Measurements from ENCODE around the gene ZNF134. TPM values are rescaled to one million over a fixed set of nuclear protein-coding genes. Genes with fewer than 3 reads are reported as not detected.

ZNF134 gene
- total and polyA plus RNA-seq, 9 of the 15 experiments (the other 6 are each of a cell fraction or from before 2014, with no cell fraction given) = 1.3 to 10.0 (median 5.7) TPM

DNA sequence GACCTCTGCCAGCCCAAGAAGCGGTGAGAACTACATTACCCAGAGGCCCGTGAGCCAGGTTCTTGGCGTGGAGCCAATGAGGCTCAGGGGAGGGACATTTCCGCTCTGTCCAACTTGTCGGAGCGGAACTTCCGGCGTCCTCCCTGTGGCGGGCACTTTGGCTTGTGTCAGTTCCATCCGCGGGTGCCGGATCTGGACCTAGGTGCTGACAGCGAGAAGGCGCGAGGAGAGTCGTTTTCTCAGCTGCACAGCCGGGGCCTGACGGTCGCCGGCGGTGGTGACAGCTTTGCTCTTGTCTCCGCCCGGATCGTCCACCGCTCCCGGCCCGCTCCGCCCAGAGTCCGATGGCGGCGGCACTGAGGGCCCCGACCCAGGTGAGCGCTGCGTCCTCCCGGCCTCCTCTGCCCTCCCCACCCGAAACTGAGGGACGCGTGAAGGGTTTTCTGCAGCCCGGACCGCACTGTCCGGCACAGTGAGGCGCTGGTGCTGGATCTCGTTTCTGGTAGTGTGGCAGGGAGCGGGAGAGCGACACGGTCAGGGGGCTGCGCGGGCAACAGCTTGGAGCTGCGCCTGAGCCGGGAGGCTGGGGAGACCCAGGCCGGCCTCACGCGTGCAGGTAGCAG, 14.2 kb upstream of the ZNF134 start, which contains the start of gene ZNF530 (continued):
- peak; percentile 69 for TF ChIP-seq MBD2 (IDR thresholded peaks at IDR 0.05; ENCODE audit: borderline replicate concordance, low read depth)
- peak; percentile 50; the same call in 1 of the 2 replicates for TF ChIP-seq POLR2AphosphoS5 (IDR thresholded peaks at IDR 0.05; ENCODE audit: control insufficient read depth, insufficient read depth, low read depth, low read length)
- TF ChIP-seq HDAC8 (tag; IDR thresholded peaks at IDR 0.05) = no peak
- TF ChIP-seq, protein P1, sequence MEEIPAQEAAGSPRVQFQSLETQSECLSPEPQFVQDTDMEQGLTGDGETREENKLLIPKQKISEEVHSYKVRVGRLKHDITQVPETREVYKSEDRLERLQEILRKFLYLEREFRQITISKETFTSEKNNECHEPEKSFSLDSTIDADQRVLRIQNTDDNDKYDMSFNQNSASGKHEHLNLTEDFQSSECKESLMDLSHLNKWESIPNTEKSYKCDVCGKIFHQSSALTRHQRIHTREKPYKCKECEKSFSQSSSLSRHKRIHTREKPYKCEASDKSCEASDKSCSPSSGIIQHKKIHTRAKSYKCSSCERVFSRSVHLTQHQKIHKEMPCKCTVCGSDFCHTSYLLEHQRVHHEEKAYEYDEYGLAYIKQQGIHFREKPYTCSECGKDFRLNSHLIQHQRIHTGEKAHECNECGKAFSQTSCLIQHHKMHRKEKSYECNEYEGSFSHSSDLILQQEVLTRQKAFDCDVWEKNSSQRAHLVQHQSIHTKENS (CRISPR knock-in tag; IDR thresholded peaks at IDR 0.05) = no peak
- no peak for TF ChIP-seq ZNF408 (CRISPR knock-in tag; IDR thresholded peaks at IDR 0.05; ENCODE audit: low read depth)
- no peak for TF ChIP-seq POLR2B (IDR thresholded peaks at IDR 0.05; ENCODE audit: low read depth, partially characterized antibody)
- no peak for TF ChIP-seq CC2D1A (IDR thresholded peaks at IDR 0.05)
- no peak for TF ChIP-seq ZNF146 (CRISPR knock-in tag; IDR thresholded peaks at IDR 0.05; ENCODE audit: unreplicated experiment)
- TF ChIP-seq ZNF79 (CRISPR knock-in tag; IDR thresholded peaks at IDR 0.05; ENCODE audit: low read depth) = no peak
- 0 out of 2 replicates have a peak, but pooled peaks have one; percentile 23 for TF ChIP-seq MYC (IDR thresholded peaks at IDR 0.05; ENCODE audit: low read depth, low read length)
- TF ChIP-seq MYC (CRISPR knock-in tag; IDR thresholded peaks at IDR 0.05; ENCODE audit: borderline replicate concordance, low read depth) = no peak
- TF ChIP-seq CBX3 (IDR thresholded peaks at IDR 0.05; ENCODE audit: borderline replicate concordance in 1 of 2, low read length in 2 of 2) = no peak
- TF ChIP-seq FOS (IDR thresholded peaks at IDR 0.05; ENCODE audit: extremely low read depth, insufficient read length) = no peak
- TF ChIP-seq GTF2A2 (tag; IDR thresholded peaks at IDR 0.05) = no peak
- TF ChIP-seq ZBTB8A (IDR thresholded peaks at IDR 0.05; ENCODE audit: partially characterized antibody) = no peak
- no peak for TF ChIP-seq ZNF76 (CRISPR knock-in tag; IDR thresholded peaks at IDR 0.05; ENCODE audit: borderline replicate concordance)
- TF ChIP-seq ARNT (IDR thresholded peaks at IDR 0.05) = no peak
- no peak for TF ChIP-seq GABPB2 (CRISPR knock-in tag; conservative IDR thresholded peaks at IDR 0.05)
- TF ChIP-seq ZNF239 (CRISPR knock-in tag; IDR thresholded peaks at IDR 0.05) = no peak
- no peak for TF ChIP-seq NFE2 (IDR thresholded peaks at IDR 0.05; ENCODE audit: low read depth)
- TF ChIP-seq, protein P2, sequence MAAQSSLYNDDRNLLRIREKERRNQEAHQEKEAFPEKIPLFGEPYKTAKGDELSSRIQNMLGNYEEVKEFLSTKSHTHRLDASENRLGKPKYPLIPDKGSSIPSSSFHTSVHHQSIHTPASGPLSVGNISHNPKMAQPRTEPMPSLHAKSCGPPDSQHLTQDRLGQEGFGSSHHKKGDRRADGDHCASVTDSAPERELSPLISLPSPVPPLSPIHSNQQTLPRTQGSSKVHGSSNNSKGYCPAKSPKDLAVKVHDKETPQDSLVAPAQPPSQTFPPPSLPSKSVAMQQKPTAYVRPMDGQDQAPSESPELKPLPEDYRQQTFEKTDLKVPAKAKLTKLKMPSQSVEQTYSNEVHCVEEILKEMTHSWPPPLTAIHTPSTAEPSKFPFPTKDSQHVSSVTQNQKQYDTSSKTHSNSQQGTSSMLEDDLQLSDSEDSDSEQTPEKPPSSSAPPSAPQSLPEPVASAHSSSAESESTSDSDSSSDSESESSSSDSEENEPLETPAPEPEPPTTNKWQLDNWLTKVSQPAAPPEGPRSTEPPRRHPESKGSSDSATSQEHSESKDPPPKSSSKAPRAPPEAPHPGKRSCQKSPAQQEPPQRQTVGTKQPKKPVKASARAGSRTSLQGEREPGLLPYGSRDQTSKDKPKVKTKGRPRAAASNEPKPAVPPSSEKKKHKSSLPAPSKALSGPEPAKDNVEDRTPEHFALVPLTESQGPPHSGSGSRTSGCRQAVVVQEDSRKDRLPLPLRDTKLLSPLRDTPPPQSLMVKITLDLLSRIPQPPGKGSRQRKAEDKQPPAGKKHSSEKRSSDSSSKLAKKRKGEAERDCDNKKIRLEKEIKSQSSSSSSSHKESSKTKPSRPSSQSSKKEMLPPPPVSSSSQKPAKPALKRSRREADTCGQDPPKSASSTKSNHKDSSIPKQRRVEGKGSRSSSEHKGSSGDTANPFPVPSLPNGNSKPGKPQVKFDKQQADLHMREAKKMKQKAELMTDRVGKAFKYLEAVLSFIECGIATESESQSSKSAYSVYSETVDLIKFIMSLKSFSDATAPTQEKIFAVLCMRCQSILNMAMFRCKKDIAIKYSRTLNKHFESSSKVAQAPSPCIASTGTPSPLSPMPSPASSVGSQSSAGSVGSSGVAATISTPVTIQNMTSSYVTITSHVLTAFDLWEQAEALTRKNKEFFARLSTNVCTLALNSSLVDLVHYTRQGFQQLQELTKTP (IDR thresholded peaks at IDR 0.05; ENCODE audit: low read depth in 1 of 2, partially characterized antibody in 2 of 2) = peak in 1 of 2 experiments; percentile 88
- TF ChIP-seq, protein P3, sequence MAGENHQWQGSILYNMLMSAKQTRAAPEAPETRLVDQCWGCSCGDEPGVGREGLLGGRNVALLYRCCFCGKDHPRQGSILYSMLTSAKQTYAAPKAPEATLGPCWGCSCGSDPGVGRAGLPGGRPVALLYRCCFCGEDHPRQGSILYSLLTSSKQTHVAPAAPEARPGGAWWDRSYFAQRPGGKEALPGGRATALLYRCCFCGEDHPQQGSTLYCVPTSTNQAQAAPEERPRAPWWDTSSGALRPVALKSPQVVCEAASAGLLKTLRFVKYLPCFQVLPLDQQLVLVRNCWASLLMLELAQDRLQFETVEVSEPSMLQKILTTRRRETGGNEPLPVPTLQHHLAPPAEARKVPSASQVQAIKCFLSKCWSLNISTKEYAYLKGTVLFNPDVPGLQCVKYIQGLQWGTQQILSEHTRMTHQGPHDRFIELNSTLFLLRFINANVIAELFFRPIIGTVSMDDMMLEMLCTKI (IDR thresholded peaks at IDR 0.05; ENCODE audit: partially characterized antibody) = no peak
